NCI-H774 (cell line): Measurements from ENCODE around the gene PSAP.
A peak's percentile ranks its signal among the peaks of the same experiment; 100 is the strongest.
"Not testable (repeated sequence)": the region's sequence is repeated elsewhere in the genome, so short reads cannot be mapped to it uniquely, and the experiment has no call there.

Experiments used
- DNase-seq: peaks from one replicate; lab custom pipeline; 2025; lab: John Stamatoyannopoulos, UW

The PSAP gene

DNA sequence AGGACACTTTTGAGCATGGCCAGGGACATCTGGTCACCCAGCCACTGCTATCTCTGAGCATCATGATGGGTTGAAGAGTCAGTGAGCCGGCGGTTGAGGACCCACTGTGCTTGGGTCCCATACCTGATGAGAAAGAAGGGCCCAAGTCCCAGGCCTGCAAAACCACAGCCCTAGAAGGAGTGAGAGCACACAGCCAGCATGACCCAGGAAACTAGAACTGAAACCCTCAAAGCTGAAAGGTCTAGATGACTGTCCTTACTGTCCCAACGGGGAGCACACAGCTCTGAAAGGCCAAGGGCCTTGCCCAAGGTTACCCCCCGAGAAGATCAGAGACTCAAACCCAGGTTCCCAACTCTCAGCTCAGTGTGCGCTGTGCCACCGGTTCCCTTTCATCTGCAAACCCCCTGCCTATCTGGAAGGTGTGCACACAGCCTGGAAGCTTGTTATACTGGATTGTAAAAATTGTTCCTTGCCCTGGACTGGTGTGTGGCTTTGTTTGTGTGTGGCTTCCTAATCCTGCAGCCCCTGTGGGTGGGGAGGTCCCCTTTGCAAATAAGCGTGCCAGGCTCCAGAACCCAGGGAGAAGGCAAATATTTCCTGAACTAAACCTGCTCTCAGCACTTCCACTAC lies 22.6 kb upstream of the PSAP start:
- DNase-seq, result no peak

- DNase-seq, result not testable (repeated sequence)
Measured at GRCh38 chr10:71869601-71870000, 18.6 kb upstream of the PSAP start.

DNA sequence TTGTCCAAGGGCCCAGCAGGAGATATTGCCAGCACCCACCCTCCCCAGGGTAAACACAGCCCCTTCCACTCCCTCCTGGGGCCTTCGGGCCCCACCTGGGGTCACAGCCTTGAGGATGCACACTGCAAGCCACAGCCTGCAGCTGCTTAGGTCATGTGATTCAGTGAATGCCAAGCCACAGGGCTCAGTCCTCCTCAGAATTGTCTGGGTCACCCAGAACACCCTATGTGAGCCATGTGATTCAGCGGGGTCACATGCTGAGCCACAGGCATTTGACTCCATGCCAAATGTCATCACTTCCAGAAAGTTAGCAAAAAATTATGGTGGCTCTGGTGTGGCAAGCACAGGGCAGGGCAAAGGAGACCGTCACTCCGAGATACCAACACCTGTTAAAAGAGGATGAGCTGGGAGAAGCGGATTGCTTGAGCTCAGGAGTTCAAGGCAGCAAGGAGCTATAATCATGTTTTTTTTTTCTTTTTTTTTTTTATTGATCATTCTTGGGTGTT lies 17.2 kb upstream of the PSAP start:
- no peak for DNase-seq

DNA sequence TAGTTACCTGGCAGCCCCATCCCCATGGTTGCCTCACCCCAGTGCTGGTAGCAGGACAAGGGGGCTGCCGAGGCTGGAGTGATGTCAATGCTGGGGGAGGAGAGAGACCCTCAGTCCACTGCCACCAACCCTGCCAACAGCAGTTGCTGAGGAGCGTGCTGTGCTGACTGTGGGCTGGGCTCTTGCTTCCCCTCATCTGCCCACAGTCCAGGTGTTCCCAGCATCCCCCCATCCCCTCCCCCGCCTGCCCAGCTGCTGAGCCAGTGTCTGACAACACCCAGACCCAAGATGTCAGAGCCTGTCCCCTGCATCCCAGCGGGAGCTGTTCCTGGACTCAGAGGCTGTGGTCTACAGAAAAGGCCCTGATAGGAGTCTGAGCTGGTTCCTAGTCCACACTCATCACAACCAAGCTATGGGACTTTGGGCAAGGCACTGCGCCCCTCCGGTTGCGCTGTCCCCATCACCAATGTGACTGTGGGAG lies 14.6 kb upstream of the PSAP start:
- DNase-seq, result no peak

GRCh38 chr10:71864911-71865361 lies 13.9 kb upstream of the PSAP start:
- no peak for DNase-seq

DNA sequence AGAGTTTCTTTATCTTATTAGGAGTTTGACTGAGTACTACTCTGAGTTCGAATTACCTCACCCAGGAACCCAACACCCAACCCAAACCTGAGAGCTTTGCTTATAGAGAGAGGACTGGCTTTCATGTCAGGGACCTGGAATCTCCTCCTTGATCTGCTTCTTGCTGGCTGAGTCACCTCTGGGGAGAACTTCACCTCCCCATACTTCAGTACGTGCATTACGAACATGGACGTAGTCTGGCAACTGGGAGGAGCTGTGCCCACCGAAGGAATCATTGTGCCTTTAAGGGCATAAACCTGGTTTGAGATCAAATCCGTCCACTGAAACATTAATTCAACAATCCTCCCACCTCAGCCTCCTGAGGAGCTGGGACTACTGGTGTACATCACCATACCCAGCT lies 12.2 kb upstream of the PSAP start:
- no peak for DNase-seq

- DNase-seq, result peak; percentile 52
Measured at GRCh38 chr10:71860243-71861029, 9.4 kb upstream of the PSAP start.

DNA sequence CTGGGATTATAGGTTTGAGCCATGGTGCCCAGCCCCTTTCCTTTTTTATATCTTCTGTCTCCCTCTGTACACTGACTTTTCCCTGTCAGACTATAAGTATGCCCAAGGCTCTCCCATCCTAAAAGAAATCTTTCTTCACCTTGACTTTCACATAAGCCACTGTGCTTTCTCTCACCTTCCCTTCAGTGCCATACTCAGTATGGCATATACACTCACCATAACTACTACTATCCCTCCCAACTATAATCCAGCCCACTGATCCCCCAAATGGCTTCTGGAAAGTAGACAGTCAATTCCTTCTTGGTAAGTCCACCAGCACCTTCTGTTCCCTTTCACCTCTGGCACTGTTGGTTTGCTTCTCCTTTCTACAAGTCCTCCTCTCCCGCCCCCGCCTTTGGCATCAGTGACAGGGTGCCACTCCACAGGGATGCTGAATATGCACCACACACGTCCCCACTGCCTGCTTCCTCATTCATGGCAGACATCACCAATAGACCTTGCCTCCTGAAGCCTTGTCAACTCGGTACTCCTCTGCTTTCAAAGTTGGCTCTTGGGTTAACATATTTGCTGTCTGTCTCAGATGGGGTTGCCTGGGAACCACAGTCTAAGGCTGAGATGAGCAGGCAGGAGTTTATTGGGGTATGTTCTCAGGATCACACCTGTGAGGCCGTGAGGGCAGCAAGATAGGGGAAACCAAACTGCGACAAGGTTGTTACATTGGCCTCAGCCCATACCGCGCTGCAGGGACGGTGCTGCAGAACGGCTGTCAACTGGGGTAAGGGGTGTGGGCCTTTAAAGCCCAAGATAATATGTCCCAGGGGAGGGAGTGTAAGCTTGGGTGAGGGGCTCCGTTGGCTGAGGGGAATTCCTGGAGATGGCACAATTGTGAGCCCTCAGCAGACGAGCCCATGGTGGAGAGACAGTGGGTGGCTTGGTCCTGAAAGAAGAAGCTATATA lies 7.2 kb upstream of the PSAP start:
- DNase-seq, result no peak

- DNase-seq, result no peak
Measured at GRCh38 chr10:71856619-71857018, 5.6 kb upstream of the PSAP start.

GRCh38 chr10:71854031-71854430 lies 3.0 kb upstream of the PSAP start:
- no peak for DNase-seq

- no peak for DNase-seq
Measured at GRCh38 chr10:71852355-71852937, 1.4 kb upstream of the PSAP start.

DNA sequence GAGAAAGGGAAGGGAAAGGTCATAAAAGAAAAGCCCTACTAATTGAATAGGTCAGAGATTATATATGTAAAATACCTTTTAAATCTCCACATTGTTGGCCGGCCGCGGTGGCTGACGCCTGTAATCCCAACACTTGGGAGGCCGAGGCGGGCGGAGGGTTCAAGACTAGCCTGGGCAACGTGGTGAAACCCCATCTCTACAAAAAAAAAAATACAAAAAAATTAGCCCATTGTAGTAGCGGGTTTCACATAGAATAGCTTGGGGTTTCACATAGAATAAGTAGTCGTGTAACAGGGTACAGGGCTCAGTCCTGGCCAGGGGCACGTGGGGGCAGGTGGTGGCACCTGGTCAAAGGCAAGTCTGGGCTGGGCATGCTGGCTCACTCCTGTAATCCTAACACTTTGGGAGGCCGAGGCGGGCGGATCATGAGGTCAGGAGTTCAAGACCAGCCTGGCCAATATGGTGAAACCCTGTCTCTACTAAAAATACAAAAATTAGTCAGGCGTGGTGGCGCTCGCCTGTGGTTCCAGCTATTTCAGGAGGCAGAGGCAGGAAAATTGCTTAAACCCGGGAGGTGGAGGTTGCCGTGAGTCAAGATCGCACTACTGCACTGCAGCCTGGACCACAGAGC lies 529 bp upstream of the PSAP start:
- not testable (repeated sequence) for DNase-seq

DNA sequence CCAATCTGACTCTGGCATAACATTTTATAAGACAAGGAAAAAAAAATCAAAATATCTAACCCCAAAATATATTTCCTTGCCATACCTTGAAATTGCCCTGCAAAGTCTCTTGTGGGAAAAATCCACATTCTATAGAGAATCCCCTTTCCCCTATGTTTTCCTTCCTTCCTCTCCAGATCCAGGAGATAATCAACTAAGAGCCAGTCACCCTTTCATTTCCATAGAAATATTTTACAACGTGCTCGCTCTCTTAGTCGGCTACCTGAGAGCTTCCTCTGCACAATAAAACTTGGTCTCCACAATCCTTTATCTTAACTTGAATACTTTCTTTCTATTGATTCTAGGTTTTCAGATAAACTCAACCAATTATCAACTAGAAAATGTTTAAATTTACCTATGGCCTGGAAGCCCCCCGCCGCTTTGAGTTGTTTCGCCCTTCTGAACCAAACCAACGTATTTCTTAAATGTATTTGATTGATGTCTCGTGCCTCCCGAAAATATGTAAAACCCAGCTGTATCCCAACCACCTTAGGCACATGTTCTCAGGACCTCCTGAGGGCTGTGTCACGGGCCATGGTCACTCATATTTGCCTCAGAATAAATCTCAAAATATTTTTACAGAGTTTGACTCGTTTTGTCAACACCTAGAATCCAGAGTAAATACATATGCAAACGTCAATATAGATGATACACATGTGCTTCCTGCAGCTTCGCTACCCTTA lies 869 bp downstream of the PSAP start:
- no peak for DNase-seq

DNA sequence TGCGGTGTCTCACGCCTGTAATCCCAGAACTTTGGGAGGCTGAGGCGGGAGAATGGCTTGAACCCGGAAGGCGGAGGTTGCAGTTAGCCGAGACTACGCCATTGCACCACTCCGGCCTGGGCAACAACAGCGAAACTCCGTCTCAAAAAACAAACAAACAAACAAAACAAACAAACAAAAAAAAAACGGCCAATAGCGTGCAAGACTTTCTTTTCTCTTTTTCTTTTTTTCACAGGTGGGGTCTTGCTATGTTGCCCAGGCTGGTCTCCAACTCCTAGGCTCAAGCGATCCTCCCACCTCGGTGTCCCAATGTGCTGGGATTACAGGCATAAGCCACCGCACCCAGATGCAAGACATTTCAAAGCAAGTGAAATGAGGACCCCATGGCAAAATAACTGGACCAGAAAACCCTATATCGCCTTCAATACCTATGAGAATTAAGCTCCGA lies 1.6 kb downstream of the PSAP start:
- no peak for DNase-seq

DNA sequence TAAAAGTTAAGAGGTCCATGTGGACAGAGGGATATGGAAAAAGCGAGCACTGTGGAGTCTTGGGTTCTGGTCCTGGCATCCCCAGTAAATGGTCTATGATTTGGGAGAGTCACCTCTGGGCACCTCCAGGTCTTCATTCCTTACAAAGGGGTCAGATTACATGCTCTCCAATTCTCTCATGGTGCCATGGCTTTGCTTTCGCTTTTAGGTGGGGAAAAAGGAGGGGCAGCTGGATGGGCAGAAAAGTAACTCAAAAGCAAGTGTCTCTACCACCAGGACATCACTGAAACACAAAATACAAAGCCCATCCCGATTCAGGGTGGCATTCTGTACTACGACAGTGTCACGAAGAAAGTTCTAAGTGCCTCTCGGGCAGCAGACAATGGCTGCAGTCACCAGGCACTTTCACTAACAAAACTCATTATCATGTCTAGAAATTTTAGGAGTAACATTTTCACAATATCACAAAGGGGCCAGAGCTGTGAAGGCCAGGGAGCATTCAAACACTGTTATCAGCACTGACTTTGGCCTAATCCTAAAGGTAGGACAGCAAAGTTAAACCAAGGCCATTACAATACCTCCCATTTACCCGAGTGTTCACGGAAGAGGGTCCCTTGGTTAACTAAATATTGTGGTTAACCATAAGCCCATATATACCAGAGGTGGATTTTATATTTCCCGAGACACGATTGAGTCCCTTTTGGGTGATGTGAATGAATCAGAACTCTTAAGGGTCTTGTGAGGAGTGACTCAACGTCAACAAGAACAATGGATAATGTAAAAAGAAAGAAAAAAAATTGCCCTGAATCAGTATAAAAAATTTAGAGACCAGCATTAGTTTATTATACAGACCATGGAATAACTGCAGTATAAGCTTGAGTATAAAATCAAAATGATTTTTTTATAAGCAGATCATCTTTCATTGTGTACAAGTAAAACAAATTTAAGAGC lies 2.5 kb downstream of the PSAP start:
- no peak for DNase-seq

DNA sequence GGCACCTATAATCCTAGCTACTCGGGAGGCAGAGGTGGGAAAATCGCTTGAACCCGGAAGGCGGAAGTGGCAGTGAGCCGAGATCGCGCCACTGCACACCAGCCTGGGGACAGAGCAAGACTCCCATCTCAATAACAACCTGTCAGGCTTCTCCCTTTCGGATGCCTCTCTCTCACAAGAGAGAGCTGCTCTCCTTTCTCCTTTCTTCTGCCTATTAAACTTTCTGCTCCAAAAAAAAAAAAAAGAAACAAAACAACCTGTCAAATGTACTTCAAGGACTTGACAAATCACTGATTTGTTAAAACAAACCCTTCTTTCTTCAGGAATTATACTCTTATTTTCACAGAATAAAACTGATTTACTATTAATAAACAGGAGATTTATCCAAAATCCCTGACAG lies 3.6 kb downstream of the PSAP start:
- no peak for DNase-seq

GRCh38 chr10:71846816-71847215 lies 4.2 kb downstream of the PSAP start:
- no peak for DNase-seq

GRCh38 chr10:71845410-71846405 lies 5.3 kb downstream of the PSAP start:
- no peak for DNase-seq
